ENCODE measurements around the gene ZNFX1.
"Not testable (repeated sequence)": the region's sequence is repeated elsewhere in the genome, so short reads cannot be mapped to it uniquely, and the experiment has no call there.

The ZNFX1 gene

DNA sequence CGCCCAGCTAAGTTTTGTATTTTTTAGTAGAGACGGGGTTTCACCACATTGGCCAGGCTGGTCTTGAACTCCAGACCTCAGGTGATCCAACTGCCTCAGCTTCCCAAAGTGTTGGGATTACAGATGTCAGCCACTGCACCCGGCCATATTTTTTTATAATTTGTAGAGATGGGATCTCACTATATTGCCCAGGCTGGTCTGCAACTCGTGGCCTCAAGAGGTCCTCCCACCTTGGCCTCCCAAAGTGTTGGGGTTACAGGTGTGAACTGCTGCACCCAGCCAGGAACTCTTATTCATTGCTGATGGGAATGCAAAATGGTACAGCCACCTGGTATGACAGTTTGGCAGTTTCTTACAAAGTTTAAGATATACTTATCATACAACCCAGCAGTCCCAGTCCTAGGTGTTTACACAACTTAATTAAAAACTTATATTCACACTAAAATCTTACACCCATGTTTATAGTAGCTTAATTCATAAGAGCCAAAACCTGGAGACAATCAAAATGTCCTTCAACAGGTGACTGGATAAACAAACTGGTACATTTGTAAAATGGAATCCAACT lies 78.0 kb downstream of the ZNFX1 start:
- H3K4me3 ChIP-seq (ENCODE audit: low read length in 2 of 2): no peak overlapping the region
- H3K27ac ChIP-seq (ENCODE audit: low read depth in 2 of 2, low read length in 2 of 2): no peak overlapping the region
- no peaks in the 10 kb centered on the region for H3K9me3 ChIP-seq (ENCODE audit: control insufficient read depth in 2 of 2, low read length in 2 of 2)
- H3K27me3 ChIP-seq (ENCODE audit: control insufficient read depth in 2 of 2, insufficient read depth in 2 of 2, low read length in 2 of 2): no peaks in the 10 kb centered on the region
- H3K36me3 ChIP-seq (ENCODE audit: control insufficient read depth in 2 of 2, insufficient read depth in 2 of 2, low read length in 2 of 2): no peaks in the 10 kb centered on the region
- H3K9ac ChIP-seq (ENCODE audit: low read depth in 1 of 2, low read length in 2 of 2): no peak overlapping the region
- no peaks in the 10 kb centered on the region for H3K4me1 ChIP-seq (ENCODE audit: control insufficient read depth in 2 of 2, insufficient read depth in 2 of 2, low read length in 2 of 2)

DNA sequence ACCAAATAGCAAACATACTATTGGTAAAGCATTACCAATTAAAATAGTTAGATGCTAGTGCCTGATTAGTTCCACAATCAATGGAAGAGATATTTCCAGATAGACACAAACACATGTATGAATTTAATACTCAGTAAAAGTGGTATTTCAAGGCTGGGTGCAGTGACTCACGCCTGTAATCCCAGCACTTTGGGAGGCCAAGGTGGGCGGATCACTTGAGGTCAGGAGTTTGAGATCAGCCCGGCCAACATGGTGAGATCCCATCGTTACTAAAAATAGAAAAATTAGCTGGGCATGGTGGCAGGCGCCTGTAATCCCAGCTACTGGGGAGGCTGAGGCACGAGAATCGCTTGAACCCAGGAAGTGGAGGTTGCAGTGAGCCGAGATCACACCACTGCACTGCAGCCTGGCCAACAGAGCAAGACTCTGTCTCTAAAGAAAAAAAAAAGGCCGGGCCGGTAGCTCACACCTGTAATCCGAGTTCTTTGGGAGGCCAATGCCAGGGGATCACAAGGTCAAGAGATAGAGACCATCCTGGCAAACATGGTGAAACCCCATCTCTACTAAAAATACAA lies 84.8 kb downstream of the ZNFX1 start:
- H3K4me1 ChIP-seq (ENCODE audit: control insufficient read depth in 2 of 2, insufficient read depth in 2 of 2, low read length in 2 of 2); H3K36me3 ChIP-seq (ENCODE audit: control insufficient read depth in 2 of 2, insufficient read depth in 2 of 2, low read length in 2 of 2); H3K4me3 ChIP-seq (ENCODE audit: low read length in 2 of 2); H3K9me3 ChIP-seq (ENCODE audit: control insufficient read depth in 2 of 2, low read length in 2 of 2); H3K27ac ChIP-seq (ENCODE audit: low read depth in 2 of 2, low read length in 2 of 2); H3K27me3 ChIP-seq (ENCODE audit: control insufficient read depth in 2 of 2, insufficient read depth in 2 of 2, low read length in 2 of 2); H3K9ac ChIP-seq (ENCODE audit: low read depth in 1 of 2, low read length in 2 of 2): not testable (repeated sequence)

Measured in mucosa of rectum (tissue), 2 donors.